Neural progenitor cell (in vitro differentiated cells): ENCODE data around the gene JAG2. TPM values are rescaled to one million over a fixed set of nuclear protein-coding genes. Genes with fewer than 3 reads are reported as not detected.

Source experiments
- DNase-seq: peaks from one replicate; pipeline ENCODE4 v3.0.0-alpha.2; 2016; ENCODE audit warnings: low spot score
- H2AFZ ChIP-seq: fragments of 200-600 bp; sonication (generic); replicated peaks from 2 replicates; pipeline ENCODE4 v1.6.1; 2016; ENCODE audit warnings: antibody characterized with exemption
- H3F3A ChIP-seq: fragments of 200-600 bp; sonication (generic); 2 replicates; pipeline ENCODE4 v1.6.1; 2016; ENCODE audit warnings: antibody characterized with exemption, low read depth
- H3K27ac ChIP-seq: fragments of 200-600 bp; sonication (generic); 2 replicates; pipeline ENCODE4 v1.5.1; 2016; ENCODE audit warnings: mild to moderate bottlenecking
- H3K27me3 ChIP-seq: fragments of 200-600 bp; sonication (generic); 2 replicates; pipeline ENCODE4 v1.6.1; 2016; ENCODE audit warnings: mild to moderate bottlenecking, moderate library complexity
- H3K36me3 ChIP-seq: fragments of 200-600 bp; sonication (generic); 2 replicates; pipeline ENCODE4 v1.5.1; 2016
- H3K4me1 ChIP-seq: fragments of 200-600 bp; sonication (generic); 2 replicates; pipeline ENCODE4 v1.6.1; 2016; ENCODE audit warnings: mixed run types
- H3K4me2 ChIP-seq: fragments of 200-600 bp; sonication (generic); 2 replicates; pipeline ENCODE4 v1.6.1; 2016
- H3K4me3 ChIP-seq: fragments of 200-600 bp; sonication (generic); 2 replicates; pipeline ENCODE4 v1.5.1; 2016
- H3K79me2 ChIP-seq: fragments of 200-600 bp; sonication (generic); 2 replicates; pipeline ENCODE4 v1.6.1; 2016; ENCODE audit warnings: low read depth
- H3K9ac ChIP-seq: fragments of 200-600 bp; sonication (generic); 2 replicates; pipeline ENCODE4 v1.6.1; 2016
- H3K9me3 ChIP-seq: fragments of 200-600 bp; sonication (generic); 2 replicates; pipeline ENCODE4 v1.5.1; 2016; ENCODE audit warnings: low read depth
- H4K20me1 ChIP-seq: fragments of 200-600 bp; sonication (generic); 2 replicates; pipeline ENCODE4 v1.6.1; 2016; ENCODE audit warnings: low read depth
- H3K27ac Mint-ChIP-seq: 3 replicates; pipeline ENCODE4 v1.8.0; 2021; ENCODE audit warnings: mixed read lengths
- H3K27me3 Mint-ChIP-seq: 2 replicates; pipeline ENCODE4 v1.8.0; 2022; ENCODE audit warnings: low read depth, mild to moderate bottlenecking, inconsistent platforms, moderate library complexity, mixed read lengths; ENCODE audit not compliant: insufficient read depth
- H3K36me3 Mint-ChIP-seq: 3 replicates; pipeline ENCODE4 v1.8.0; 2021; ENCODE audit warnings: mixed read lengths
- H3K4me1 Mint-ChIP-seq: 3 replicates; pipeline ENCODE4 v1.8.0; 2021; ENCODE audit warnings: mixed read lengths
- H3K4me3 Mint-ChIP-seq: 3 replicates; pipeline ENCODE4 v1.8.0; 2021; ENCODE audit warnings: mild to moderate bottlenecking, moderate library complexity, mixed read lengths
- H3K9me3 Mint-ChIP-seq: 3 replicates; pipeline ENCODE4 v1.8.0; 2020; ENCODE audit warnings: mixed read lengths
- CTCF ChIP-seq: fragments of 200-600 bp; sonication (generic); IDR thresholded peaks from 2 replicates; pipeline ENCODE4 v1.5.1; 2017; ENCODE audit warnings: antibody characterized with exemption, mild to moderate bottlenecking
- EZH2 ChIP-seq: fragments of 200-600 bp; sonication (generic); IDR thresholded peaks from 2 replicates; pipeline ENCODE4 v1.6.1; 2017; ENCODE audit warnings: antibody characterized with exemption, mild to moderate bottlenecking, moderate library complexity
- EZH2phosphoT487 ChIP-seq: fragments of 200-600 bp; sonication (generic); IDR thresholded peaks from 2 replicates; pipeline ENCODE4 v1.6.1; 2017; ENCODE audit warnings: antibody characterized with exemption
- total RNA-seq: library from RNA; depleted of rRNA; stranded (reverse); fragments of >200 nt; gene quantifications from 2 replicates; pipeline ENCODE4 v1.2.3, GENCODE V29; 2015; ENCODE audit warnings: low replicate concordance

JAG2 gene
- total RNA-seq, 1 donor from 2014 or later: 2.1 TPM

DNA sequence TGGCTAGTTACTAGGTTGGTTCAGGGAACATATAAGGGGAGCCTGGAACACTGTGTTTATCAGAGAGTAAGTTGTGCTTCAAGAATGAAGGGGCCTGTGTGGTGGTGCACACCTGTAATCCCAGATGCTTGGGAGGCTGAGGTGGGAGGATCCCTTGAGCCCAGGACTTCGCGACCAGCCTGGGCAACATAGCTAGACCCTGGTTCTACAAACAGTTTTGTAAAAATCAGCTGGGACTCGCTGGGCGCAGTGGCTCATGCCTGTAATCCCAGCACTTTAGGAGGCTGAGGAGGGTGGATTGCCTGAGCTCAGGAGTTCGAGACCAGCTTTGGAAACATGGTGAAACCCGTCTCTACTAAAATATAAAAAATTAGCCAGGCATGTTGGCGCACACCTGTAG lies 61.2 kb downstream of the JAG2 start:
- Mint-ChIP-seq H3K36me3 (no peaks in the 10 kb centered on the region), H3K27ac (no peak overlapping the region), H3K4me3 (no peak overlapping the region), H3K4me1 (no peaks in the 10 kb centered on the region), H3K9me3 (peaks cover 10% of the 10 kb centered on the region), H3K27me3 (peaks cover 11% of the 10 kb centered on the region)
- DNase-seq: no peak
- Histone ChIP-seq H3K9me3 (no peaks in the 10 kb centered on the region), H3F3A (no peaks in the 10 kb centered on the region), H3K27ac (no peak overlapping the region), H3K27me3 (peaks cover 40% of the 10 kb centered on the region), H4K20me1 (no peaks in the 10 kb centered on the region), H3K9ac (no peak overlapping the region), H2AFZ (no peak overlapping the region), H3K4me2 (no peak overlapping the region), H3K79me2 (no peaks in the 10 kb centered on the region), H3K4me1 (no peaks in the 10 kb centered on the region), H3K36me3 (no peaks in the 10 kb centered on the region), H3K4me3 (no peak overlapping the region)
- no peak for TF ChIP-seq EZH2
- no peak for TF ChIP-seq CTCF
- no peak for TF ChIP-seq EZH2phosphoT487

GRCh38 chr14:105105158-105105557 lies 63.4 kb downstream of the JAG2 start:
- Histone ChIP-seq H3K4me1 (no peaks in the 10 kb centered on the region), H3K27ac (no peak overlapping the region), H3K27me3 (peaks cover 40% of the 10 kb centered on the region), H3K4me2 (no peak overlapping the region), H2AFZ (no peak overlapping the region), H4K20me1 (no peaks in the 10 kb centered on the region), H3F3A (no peaks in the 10 kb centered on the region), H3K9ac (no peak overlapping the region), H3K4me3 (no peak overlapping the region), H3K79me2 (no peaks in the 10 kb centered on the region), H3K9me3 (no peaks in the 10 kb centered on the region), H3K36me3 (no peaks in the 10 kb centered on the region)
- no peaks in the 10 kb centered on the region for H3K36me3 Mint-ChIP-seq
- H3K4me3 Mint-ChIP-seq: no peak overlapping the region
- H3K4me1 Mint-ChIP-seq: no peaks in the 10 kb centered on the region
- TF ChIP-seq CTCF: no peak
- peaks cover 17% of the 10 kb centered on the region for H3K9me3 Mint-ChIP-seq
- H3K27ac Mint-ChIP-seq: no peak overlapping the region
- DNase-seq: no peak
- H3K27me3 Mint-ChIP-seq: peaks cover 11% of the 10 kb centered on the region

DNA sequence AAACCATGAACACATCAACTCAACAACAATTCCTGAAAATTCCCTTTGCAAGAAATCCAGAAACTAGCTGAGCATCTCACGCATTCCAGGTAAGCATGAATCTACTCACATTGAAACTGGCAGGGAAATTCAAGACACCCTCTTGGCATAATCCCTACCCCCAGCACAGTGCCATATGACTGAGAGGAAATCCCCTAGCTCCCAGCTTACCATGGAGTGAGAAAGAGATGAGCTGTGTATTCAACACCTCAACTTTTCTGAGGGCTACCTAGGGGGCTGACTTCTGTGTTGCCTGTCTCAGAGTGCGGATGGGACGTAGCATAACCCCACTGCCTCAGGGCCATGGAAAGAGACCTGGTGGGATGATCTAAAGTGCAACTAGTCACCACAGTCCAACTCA lies 65.7 kb downstream of the JAG2 start:
- no peaks in the 10 kb centered on the region for H3K9me3 ChIP-seq
- no peaks in the 10 kb centered on the region for H3F3A ChIP-seq
- H3K36me3 Mint-ChIP-seq: no peaks in the 10 kb centered on the region
- H3K27me3 ChIP-seq: peaks cover 40% of the 10 kb centered on the region
- no peak overlapping the region for H2AFZ ChIP-seq
- H3K79me2 ChIP-seq: no peaks in the 10 kb centered on the region
- H4K20me1 ChIP-seq: no peaks in the 10 kb centered on the region
- H3K4me3 Mint-ChIP-seq: no peak overlapping the region
- H3K9me3 Mint-ChIP-seq: peaks cover 29% of the 10 kb centered on the region
- H3K27ac ChIP-seq: no peak overlapping the region
- DNase-seq: no peak
- no peaks in the 10 kb centered on the region for H3K36me3 ChIP-seq
- H3K9ac ChIP-seq: no peak overlapping the region
- no peak overlapping the region for H3K27ac Mint-ChIP-seq
- H3K27me3 Mint-ChIP-seq: peaks cover 11% of the 10 kb centered on the region
- H3K4me1 Mint-ChIP-seq: no peaks in the 10 kb centered on the region
- H3K4me2 ChIP-seq: no peak overlapping the region
- no peaks in the 10 kb centered on the region for H3K4me1 ChIP-seq
- TF ChIP-seq EZH2 (no peak), EZH2phosphoT487 (no peak), CTCF (no peak)
- no peak overlapping the region for H3K4me3 ChIP-seq
